Hematopoietic multipotent progenitor cell treated with erythropoietin and hydrocortisone succinate and interleukin-3 and kit ligand, for 17 days (in vitro differentiated cells): ENCODE data around the gene KLK2.

Source experiments
- DNase-seq: peaks from one replicate; pipeline ENCODE4 v3.0.0-alpha.2; 2015; ENCODE audit warnings: low spot score

KLK2 gene

DNA sequence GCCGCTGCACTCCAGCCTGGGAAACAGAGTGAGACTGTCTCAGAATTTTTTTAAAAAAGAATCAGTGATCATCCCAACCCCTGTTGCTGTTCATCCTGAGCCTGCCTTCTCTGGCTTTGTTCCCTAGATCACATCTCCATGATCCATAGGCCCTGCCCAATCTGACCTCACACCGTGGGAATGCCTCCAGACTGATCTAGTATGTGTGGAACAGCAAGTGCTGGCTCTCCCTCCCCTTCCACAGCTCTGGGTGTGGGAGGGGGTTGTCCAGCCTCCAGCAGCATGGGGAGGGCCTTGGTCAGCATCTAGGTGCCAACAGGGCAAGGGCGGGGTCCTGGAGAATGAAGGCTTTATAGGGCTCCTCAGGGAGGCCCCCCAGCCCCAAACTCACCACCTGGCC, at the start of gene KLK2:
KLK2 (plus strand) TSS at position 384 of the 400 bp plus-strand sequence. CDS start 35 bp downstream, outside the sequence.
- no peak for DNase-seq

- DNase-seq = no peak
These were observed 46.6 kb upstream of the KLK2 start for GRCh38 chr19:50826492-50827240.

DNA sequence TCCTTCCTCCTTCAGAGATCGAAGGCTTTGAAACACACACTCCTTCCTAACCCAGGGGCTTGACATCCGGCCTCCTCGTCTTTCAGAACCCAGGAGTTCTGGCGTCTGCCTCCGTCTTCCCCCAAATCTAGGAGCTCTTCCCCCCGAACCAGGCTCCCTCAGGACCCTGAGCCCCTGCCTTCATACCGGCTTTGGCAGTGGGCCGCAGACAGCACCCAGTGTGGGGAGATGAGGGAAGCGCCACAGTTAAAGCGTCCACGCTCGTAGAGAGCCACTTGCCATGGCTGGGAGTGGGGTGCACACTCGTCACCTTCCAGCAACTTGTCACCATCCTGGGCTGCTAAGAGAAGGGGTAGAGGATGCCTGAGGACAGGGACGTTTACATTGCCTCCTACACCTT, 45.8 kb upstream of the KLK2 start:
- DNase-seq = no peak

- DNase-seq = no peak
These were observed 43.4 kb upstream of the KLK2 start for GRCh38 chr19:50829801-50830200.

DNA sequence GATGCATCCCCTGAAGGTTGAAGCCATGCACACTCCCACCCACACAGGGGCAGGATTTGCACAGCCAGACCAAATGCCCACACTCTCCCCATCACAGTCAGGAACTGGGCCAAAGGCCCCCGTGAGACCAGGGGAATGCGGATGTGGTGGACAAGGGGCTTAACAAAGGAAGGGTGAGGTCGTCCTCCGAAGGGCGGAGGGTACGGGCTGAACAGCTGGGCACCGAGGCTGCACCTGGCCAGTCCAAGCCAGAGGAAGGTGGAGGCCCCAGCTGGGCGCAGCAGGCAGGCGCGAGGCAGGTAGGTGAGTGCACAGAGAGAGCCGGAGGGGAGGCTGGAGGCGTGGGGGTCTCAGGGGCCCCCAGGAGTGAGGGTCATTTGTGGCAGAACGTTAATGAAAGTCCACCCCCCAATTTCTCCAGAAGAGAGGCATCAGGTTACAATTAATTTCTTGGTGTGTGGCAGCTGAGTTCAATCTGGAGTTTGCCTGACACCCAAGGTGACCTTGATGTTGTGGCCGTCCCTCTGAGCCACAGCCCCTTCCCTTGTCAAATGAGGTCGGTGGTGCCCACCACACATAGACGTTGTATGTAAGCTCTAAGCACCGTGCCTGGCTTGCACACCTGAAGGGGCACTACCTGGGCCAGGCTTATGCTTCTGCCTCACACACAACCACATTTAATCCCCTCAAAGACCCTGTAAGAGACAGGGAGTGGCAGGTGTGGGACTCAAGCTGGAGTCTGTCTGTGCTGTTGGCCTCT, 42.8 kb upstream of the KLK2 start:
- DNase-seq = no peak

GRCh38 chr19:50831026-50831396, 42.2 kb upstream of the KLK2 start:
- DNase-seq = no peak

DNA sequence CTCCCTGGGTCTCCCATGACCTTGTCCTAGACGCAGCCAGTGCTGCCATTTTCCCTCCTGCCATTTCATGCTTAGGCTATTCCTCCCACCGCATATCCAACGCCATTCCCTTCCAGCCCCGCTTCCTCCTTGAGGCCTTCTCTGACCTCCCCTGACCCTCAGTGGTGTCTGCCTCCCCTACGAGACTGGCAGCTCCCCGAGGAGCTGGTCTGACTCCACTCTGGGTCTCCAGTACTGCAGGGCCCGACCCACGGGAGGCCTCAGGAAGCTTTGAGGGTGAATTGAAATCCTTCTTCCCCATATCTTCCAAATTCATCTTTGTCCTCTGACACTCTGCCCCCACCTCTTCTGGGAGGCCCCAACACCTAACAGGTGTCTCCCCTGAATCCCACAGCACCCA, 40.6 kb upstream of the KLK2 start:
- no peak for DNase-seq

GRCh38 chr19:50833117-50833801, 40.0 kb upstream of the KLK2 start, which contains the start of gene KLK15:
TSS of gene KLK15 (minus strand) at chr19:50833574. CDS start at chr19:50831492, 2,082 bp downstream.
- DNase-seq = no peak

- no peak for DNase-seq
These were observed 39.5 kb upstream of the KLK2 start for GRCh38 chr19:50833802-50834167.

DNA sequence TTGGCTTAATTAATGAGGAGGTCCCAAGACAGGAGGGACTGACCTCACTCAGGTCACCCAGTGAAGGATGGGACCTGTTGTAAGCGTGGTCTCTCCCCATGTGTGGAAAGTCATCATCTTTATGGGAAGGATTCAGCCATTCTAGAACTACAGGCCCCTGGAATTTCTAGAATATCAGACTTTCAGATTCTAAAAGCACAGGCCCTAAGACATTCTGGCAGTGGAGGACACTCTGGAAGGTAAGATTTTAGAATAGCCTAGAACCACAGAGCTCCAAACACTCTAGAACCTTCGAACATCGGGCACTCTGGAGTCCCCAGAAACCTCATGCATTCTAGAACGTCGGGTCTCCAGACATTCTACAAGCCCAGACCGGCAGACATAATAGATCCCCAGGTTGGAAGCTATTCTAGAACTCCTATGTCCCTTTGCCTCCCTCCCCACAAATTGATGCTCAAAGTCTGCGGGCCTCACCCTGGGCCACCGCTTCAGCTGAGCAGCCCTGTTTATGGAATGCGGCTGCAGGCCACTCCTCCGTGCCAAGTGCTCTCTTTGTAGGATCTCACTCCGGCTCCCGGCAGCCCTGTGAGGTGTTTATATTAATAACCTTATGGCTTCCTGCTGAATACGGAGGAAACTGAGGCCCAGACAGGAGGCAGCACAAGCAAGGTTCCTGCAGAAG, 38.0 kb upstream of the KLK2 start:
- no peak for DNase-seq

GRCh38 chr19:50835785-50836542, 37.3 kb upstream of the KLK2 start:
- peak; percentile 37 for DNase-seq

- DNase-seq = no peak
These were observed 36.6 kb upstream of the KLK2 start for GRCh38 chr19:50836543-50837195.

GRCh38 chr19:50837300-50837699, 35.9 kb upstream of the KLK2 start:
- DNase-seq = no peak

DNA sequence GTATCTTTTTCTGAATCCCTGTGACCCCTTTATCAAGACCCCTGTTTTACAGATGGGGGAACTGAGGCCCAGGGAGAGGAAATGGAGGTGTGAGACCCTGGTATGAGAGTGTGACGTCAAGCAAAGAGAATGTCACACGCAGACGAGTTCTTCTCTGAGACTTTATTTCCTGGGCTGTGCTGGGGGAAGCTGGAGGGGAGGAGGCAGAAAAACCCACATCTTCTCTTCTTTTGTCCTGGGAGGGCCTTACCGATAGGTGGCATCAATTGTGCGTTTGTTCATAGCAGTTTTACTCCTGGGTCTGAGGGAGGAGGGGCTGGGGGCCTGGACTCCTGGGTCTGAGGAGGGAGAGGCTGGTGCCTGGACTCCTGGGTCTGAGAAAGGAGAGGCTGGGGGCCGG, 35.0 kb upstream of the KLK2 start:
- no peak for DNase-seq

- no peak for DNase-seq
These were observed 33.3 kb upstream of the KLK2 start for GRCh38 chr19:50839712-50840655.

DNA sequence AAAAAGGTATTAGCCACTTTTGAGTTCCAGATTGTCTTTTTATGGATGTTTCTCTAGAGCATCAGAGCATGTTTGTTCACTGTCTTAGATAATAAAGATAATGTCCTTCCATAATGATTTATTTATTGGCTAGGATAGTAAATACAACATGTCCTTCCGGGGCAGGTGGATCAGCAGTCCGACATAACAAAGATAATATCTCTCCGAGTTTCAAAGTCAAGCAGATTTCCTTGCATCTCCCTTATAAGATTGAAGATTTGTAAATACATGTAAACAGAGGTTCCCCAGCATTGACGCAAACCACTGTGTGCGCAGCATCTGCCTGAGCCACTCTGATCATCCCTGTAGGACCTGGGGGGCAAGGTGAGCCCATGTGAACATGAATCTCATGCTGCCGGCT, 31.1 kb upstream of the KLK2 start:
- no peak for DNase-seq

- DNase-seq = no peak
These were observed 30.0 kb upstream of the KLK2 start for GRCh38 chr19:50843205-50843604.

GRCh38 chr19:50843701-50844221, 29.5 kb upstream of the KLK2 start:
- DNase-seq = no peak

- no peak for DNase-seq
These were observed 28.8 kb upstream of the KLK2 start for GRCh38 chr19:50844296-50844935.
